HepG2 (cell line): Measurements from ENCODE around the gene COA1. TPM values are rescaled to one million over a fixed set of nuclear protein-coding genes. Genes with fewer than 3 reads are reported as not detected.
A peak's percentile ranks its signal among the peaks of the same experiment; 100 is the strongest.

Experiments used
- ARID2 ChIP-seq: sonication (generic); formaldehyde crosslinking; IDR thresholded peaks from 2 replicates; pipeline ENCODE4 v1.8.1; 2022; ENCODE audit warnings: mild to moderate bottlenecking, missing genetic modification reagents, borderline replicate concordance
- SRF ChIP-seq: IDR thresholded peaks from 2 replicates; pipeline ENCODE4 v1.6.1; 2011; ENCODE audit warnings: mild to moderate bottlenecking, low read depth, low read length, moderate library complexity
- ZMYM3 ChIP-seq: sonication (generic); formaldehyde crosslinking; IDR thresholded peaks from 2 replicates; pipeline ENCODE4 v1.5.1; 2020; ENCODE audit warnings: mild to moderate bottlenecking, missing genetic modification reagents
- polyA plus RNA-seq, 8 experiments: library from polyadenylated mRNA; depleted of rRNA in 3 of 8; stranded (reverse) in 7 of 8; unstranded in 1 of 8; fragments of >200 nt; fragmentation: Illumina TruSeq in 4 of 8; extraction: Trizol in 4 of 8; gene quantifications; 2 replicates each; pipeline versions ENCODE4 v1.2.1 to v1.2.3, GENCODE V29; 2011 to 2016; ENCODE audit warnings: low read depth in 4 of 8, missing spikeins in 1 of 8, mixed read lengths in 1 of 8; ENCODE audit not compliant: insufficient read depth in 1 of 8
- total RNA-seq, 5 experiments: library from RNA; depleted of rRNA; stranded (reverse); fragments of >200 nt; fragmentation: Illumina TruSeq; extraction: Trizol; gene quantifications; 2 replicates each; pipeline ENCODE4 v1.2.3, GENCODE V29; 2016; ENCODE audit warnings: low read depth in 1 of 5
- TF ChIP-seq, protein P1 (sequence below): sonication (generic); formaldehyde crosslinking; IDR thresholded peaks from 2 replicates; pipeline ENCODE4 v1.4.0; 2020; ENCODE audit warnings: low read depth, missing genetic modification reagents
- TF ChIP-seq, protein P2 (sequence below): sonication (generic); formaldehyde crosslinking; IDR thresholded peaks from 2 replicates; pipeline ENCODE4 v1.4.0; 2020; ENCODE audit warnings: missing genetic modification reagents, borderline replicate concordance
- TF ChIP-seq, protein P3 (sequence below): sonication (generic); formaldehyde crosslinking; IDR thresholded peaks from 2 replicates; pipeline ENCODE4 v1.4.0; 2020; ENCODE audit warnings: missing genetic modification reagents
- TF ChIP-seq, protein P4 (sequence below): sonication (generic); formaldehyde crosslinking; IDR thresholded peaks from 2 replicates; pipeline ENCODE4 v1.5.1; 2020; ENCODE audit warnings: missing genetic modification reagents, mild to moderate bottlenecking, borderline replicate concordance
- TF ChIP-seq, protein P5 (sequence below): IDR thresholded peaks from 2 replicates; pipeline ENCODE4 v1.6.1; 2016
- TF ChIP-seq, protein P6 (sequence below): IDR thresholded peaks from 2 replicates; pipeline ENCODE4 v1.6.1; 2016; ENCODE audit warnings: mild to moderate bottlenecking
- TF ChIP-seq, protein P7 (sequence below): sonication (generic); formaldehyde crosslinking; IDR thresholded peaks from 2 replicates; pipeline ENCODE4 v1.4.0; 2020; ENCODE audit warnings: mild to moderate bottlenecking, missing genetic modification reagents

The COA1 gene
- total and polyA plus RNA-seq, 2 of the 13 experiments (the other 11 are each of a cell fraction or from before 2014, with no cell fraction given), result 33.2 to 65.7 TPM

DNA sequence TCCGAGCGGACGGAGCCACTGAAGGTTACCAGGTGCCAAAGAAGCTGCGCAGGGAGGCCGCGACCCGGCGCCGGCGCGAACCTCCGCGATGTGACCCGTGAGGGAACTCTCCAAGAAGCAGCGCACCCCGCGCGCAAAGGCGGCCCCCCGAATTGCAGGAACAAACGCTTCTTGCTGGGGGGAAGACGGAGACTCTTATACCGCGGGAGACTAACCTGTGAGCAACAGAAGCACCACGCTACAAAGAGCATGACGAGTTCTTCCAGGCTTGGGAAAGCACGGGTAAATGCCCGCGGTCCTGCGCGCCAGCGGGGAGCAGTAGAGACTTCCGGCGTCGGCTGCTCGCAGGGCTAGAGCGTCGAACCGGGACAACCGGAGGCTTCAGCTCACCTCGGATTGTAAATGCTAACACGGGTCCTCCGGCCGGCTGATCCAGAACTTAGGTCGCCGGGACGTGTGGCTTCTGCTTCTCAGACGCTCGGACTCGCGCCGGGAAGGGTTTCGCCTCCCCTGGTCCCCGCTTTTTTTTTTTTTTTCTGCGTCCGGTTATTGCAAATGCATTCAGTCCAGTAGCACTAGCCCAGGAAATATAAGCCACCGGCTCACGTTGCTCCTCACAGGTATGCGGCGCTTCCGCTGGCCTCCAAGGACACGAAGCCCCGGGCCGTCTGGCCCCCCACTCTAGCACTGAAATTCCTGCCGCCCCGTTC lies at the start of gene COA1 (continued):
- TF ChIP-seq, protein P1, sequence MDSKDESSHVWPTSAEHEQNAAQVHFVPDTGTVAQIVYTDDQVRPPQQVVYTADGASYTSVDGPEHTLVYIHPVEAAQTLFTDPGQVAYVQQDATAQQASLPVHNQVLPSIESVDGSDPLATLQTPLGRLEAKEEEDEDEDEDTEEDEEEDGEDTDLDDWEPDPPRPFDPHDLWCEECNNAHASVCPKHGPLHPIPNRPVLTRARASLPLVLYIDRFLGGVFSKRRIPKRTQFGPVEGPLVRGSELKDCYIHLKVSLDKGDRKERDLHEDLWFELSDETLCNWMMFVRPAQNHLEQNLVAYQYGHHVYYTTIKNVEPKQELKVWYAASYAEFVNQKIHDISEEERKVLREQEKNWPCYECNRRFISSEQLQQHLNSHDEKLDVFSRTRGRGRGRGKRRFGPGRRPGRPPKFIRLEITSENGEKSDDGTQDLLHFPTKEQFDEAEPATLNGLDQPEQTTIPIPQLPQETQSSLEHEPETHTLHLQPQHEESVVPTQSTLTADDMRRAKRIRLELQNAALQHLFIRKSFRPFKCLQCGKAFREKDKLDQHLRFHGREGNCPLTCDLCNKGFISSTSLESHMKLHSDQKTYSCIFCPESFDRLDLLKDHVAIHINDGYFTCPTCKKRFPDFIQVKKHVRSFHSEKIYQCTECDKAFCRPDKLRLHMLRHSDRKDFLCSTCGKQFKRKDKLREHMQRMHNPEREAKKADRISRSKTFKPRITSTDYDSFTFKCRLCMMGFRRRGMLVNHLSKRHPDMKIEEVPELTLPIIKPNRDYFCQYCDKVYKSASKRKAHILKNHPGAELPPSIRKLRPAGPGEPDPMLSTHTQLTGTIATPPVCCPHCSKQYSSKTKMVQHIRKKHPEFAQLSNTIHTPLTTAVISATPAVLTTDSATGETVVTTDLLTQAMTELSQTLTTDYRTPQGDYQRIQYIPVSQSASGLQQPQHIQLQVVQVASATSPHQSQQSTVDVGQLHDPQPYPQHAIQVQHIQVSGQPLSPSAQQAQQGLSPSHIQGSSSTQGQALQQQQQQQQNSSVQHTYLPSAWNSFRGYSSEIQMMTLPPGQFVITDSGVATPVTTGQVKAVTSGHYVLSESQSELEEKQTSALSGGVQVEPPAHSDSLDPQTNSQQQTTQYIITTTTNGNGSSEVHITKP, result no peak
- TF ChIP-seq, protein P2, sequence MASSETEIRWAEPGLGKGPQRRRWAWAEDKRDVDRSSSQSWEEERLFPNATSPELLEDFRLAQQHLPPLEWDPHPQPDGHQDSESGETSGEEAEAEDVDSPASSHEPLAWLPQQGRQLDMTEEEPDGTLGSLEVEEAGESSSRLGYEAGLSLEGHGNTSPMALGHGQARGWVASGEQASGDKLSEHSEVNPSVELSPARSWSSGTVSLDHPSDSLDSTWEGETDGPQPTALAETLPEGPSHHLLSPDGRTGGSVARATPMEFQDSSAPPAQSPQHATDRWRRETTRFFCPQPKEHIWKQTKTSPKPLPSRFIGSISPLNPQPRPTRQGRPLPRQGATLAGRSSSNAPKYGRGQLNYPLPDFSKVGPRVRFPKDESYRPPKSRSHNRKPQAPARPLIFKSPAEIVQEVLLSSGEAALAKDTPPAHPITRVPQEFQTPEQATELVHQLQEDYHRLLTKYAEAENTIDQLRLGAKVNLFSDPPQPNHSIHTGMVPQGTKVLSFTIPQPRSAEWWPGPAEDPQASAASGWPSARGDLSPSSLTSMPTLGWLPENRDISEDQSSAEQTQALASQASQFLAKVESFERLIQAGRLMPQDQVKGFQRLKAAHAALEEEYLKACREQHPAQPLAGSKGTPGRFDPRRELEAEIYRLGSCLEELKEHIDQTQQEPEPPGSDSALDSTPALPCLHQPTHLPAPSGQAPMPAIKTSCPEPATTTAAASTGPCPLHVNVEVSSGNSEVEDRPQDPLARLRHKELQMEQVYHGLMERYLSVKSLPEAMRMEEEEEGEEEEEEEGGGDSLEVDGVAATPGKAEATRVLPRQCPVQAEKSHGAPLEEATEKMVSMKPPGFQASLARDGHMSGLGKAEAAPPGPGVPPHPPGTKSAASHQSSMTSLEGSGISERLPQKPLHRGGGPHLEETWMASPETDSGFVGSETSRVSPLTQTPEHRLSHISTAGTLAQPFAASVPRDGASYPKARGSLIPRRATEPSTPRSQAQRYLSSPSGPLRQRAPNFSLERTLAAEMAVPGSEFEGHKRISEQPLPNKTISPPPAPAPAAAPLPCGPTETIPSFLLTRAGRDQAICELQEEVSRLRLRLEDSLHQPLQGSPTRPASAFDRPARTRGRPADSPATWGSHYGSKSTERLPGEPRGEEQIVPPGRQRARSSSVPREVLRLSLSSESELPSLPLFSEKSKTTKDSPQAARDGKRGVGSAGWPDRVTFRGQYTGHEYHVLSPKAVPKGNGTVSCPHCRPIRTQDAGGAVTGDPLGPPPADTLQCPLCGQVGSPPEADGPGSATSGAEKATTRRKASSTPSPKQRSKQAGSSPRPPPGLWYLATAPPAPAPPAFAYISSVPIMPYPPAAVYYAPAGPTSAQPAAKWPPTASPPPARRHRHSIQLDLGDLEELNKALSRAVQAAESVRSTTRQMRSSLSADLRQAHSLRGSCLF (CRISPR knock-in tag), result no peak
- TF ChIP-seq, protein P3, sequence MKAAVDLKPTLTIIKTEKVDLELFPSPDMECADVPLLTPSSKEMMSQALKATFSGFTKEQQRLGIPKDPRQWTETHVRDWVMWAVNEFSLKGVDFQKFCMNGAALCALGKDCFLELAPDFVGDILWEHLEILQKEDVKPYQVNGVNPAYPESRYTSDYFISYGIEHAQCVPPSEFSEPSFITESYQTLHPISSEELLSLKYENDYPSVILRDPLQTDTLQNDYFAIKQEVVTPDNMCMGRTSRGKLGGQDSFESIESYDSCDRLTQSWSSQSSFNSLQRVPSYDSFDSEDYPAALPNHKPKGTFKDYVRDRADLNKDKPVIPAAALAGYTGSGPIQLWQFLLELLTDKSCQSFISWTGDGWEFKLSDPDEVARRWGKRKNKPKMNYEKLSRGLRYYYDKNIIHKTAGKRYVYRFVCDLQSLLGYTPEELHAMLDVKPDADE (CRISPR knock-in tag), result no peak
- TF ChIP-seq, protein P4, sequence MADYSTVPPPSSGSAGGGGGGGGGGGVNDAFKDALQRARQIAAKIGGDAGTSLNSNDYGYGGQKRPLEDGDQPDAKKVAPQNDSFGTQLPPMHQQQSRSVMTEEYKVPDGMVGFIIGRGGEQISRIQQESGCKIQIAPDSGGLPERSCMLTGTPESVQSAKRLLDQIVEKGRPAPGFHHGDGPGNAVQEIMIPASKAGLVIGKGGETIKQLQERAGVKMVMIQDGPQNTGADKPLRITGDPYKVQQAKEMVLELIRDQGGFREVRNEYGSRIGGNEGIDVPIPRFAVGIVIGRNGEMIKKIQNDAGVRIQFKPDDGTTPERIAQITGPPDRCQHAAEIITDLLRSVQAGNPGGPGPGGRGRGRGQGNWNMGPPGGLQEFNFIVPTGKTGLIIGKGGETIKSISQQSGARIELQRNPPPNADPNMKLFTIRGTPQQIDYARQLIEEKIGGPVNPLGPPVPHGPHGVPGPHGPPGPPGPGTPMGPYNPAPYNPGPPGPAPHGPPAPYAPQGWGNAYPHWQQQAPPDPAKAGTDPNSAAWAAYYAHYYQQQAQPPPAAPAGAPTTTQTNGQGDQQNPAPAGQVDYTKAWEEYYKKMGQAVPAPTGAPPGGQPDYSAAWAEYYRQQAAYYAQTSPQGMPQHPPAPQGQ (CRISPR knock-in tag), result no peak
- TF ChIP-seq, protein P5, sequence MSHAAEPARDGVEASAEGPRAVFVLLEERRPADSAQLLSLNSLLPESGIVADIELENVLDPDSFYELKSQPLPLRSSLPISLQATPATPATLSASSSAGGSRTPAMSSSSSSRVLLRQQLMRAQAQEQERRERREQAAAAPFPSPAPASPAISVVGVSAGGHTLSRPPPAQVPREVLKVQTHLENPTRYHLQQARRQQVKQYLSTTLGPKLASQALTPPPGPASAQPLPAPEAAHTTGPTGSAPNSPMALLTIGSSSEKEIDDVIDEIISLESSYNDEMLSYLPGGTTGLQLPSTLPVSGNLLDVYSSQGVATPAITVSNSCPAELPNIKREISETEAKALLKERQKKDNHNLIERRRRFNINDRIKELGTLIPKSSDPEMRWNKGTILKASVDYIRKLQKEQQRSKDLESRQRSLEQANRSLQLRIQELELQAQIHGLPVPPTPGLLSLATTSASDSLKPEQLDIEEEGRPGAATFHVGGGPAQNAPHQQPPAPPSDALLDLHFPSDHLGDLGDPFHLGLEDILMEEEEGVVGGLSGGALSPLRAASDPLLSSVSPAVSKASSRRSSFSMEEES, result peak; percentile 36; the same call in 1 of the 2 replicates
- TF ChIP-seq, protein P6, sequence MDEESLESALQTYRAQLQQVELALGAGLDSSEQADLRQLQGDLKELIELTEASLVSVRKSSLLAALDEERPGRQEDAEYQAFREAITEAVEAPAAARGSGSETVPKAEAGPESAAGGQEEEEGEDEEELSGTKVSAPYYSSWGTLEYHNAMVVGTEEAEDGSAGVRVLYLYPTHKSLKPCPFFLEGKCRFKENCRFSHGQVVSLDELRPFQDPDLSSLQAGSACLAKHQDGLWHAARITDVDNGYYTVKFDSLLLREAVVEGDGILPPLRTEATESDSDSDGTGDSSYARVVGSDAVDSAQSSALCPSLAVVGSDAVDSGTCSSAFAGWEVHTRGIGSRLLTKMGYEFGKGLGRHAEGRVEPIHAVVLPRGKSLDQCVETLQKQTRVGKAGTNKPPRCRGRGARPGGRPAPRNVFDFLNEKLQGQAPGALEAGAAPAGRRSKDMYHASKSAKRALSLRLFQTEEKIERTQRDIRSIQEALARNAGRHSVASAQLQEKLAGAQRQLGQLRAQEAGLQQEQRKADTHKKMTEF (CRISPR knock-in tag), result peak; percentile 73
- peak; percentile 14; the same call in 1 of the 2 replicates for TF ChIP-seq ZMYM3 (CRISPR knock-in tag)
- TF ChIP-seq ARID2, result no peak
- TF ChIP-seq, protein P7, sequence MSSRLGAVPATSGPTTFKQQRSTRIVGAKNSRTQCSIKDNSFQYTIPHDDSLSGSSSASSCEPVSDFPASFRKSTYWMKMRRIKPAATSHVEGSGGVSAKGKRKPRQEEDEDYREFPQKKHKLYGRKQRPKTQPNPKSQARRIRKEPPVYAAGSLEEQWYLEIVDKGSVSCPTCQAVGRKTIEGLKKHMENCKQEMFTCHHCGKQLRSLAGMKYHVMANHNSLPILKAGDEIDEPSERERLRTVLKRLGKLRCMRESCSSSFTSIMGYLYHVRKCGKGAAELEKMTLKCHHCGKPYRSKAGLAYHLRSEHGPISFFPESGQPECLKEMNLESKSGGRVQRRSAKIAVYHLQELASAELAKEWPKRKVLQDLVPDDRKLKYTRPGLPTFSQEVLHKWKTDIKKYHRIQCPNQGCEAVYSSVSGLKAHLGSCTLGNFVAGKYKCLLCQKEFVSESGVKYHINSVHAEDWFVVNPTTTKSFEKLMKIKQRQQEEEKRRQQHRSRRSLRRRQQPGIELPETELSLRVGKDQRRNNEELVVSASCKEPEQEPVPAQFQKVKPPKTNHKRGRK, result no peak
- no peak for TF ChIP-seq SRF
